Activated CD8-positive, alpha-beta memory T cell treated with anti-CD3 and anti-CD28 coated beads for 36 hours (primary cell): ENCODE data around the gene DNAH17. TPM values are rescaled to one million over a fixed set of nuclear protein-coding genes. Genes with fewer than 3 reads are reported as not detected.

Experiments
- CTCF ChIA-PET: fragments of 350-600 bp; sonication (Branson Sonifier 250); formaldehyde crosslinking; loops from one replicate; lab custom pipeline; 2021; ENCODE audit warnings: antibody characterized with exemption; lab: Charles Lee
- POLR2A ChIA-PET: fragments of 350-600 bp; sonication (Branson Sonifier 250); formaldehyde crosslinking; loops from one replicate; lab custom pipeline; 2021; ENCODE audit warnings: antibody characterized with exemption; lab: Charles Lee
- total RNA-seq, 2 experiments: library from RNA; stranded (reverse); gene quantifications; one replicate each; pipeline ENCODE4 v1.2.3, GENCODE V29; 2021

DNAH17 gene
- total RNA-seq, 2 experiments from 2014 or later = 0.08 to 0.10 TPM

DNA sequence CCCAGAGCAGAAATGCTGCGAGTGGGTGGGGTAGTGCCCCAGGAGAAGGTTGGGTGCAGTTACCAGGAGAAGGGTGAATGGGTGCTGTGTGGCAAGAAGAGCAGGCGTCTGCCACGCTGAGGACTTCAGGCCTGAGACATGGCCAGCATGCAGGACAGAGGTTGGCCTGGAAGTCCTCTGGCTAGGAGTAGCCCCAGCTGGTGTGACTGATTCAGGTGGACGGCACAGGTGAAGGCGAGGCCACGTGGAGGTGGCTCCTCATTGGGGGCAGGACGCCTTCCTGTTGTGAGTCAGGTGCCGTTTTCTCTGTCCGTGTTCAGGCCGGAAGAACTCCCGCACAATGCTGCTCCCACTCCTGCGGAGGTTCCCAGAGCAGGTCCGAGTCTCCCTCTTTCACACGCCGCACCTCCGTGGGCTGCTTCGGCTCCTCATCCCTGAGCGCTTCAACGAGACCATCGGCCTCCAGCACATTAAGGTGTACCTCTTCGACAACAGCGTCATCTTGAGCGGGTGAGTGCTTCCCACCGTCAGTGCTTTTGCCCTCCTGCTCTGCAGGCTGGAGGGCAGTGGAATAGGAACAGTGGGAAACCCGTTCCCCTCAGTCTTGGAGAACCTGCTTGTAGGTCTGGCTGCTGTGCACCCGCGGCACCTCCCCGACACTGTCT, 178.0 kb downstream of the DNAH17 start:
- POLR2A ChIA-PET = no interaction called here
- CTCF ChIA-PET = interaction anchor here (1.2 kb wide), 1 partner anchor 23 kb away, joined by 3 read pairs; no protein-coding TSS in a partner anchor

DNA sequence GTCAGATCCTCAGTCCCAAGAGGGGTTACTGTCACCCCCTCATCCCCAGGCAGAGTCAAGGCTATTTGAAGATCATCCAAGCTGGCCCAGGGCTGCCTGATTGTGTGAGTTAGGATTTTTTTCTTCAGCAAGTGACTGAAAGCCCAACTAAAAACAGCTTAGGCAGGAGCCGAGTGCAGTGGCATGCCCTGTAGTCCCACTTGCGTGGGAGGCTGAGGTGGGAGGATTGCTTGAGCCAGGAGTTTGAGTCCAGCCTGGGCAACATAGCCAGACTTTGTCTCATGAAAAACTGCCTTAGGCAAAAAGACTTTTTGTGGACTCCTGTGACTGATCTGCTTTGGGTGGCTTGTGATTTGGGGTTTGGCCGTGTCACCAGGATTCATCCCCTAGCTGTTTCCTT, 178.8 kb downstream of the DNAH17 start:
- ChIA-PET CTCF (interaction anchor here (1.2 kb wide), 1 partner anchor 24 kb away, joined by 3 read pairs; no protein-coding TSS in a partner anchor), POLR2A (no interaction called here)

DNA sequence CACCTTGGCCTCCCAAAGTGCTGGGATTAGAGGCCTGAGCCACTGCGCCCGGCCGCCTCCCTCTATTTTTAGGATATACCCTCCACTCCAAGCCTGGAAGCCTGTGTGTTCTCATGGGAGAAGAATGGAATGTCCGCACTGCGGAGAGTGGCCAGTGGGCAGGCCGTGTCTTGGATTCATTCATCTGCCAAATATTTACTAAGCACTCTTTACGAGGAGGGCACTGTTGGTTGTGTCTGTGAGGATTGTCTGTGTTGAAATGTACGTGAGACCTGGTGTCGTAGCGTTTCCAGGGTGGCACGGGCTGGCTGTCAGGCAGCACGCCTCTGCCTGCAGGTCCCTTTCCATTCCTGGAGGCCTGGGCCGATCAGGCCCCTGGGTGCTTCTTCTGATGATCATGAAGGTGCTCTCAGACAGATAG, 179.5 kb downstream of the DNAH17 start:
- ChIA-PET CTCF (no interaction called here), POLR2A (no interaction called here)

DNA sequence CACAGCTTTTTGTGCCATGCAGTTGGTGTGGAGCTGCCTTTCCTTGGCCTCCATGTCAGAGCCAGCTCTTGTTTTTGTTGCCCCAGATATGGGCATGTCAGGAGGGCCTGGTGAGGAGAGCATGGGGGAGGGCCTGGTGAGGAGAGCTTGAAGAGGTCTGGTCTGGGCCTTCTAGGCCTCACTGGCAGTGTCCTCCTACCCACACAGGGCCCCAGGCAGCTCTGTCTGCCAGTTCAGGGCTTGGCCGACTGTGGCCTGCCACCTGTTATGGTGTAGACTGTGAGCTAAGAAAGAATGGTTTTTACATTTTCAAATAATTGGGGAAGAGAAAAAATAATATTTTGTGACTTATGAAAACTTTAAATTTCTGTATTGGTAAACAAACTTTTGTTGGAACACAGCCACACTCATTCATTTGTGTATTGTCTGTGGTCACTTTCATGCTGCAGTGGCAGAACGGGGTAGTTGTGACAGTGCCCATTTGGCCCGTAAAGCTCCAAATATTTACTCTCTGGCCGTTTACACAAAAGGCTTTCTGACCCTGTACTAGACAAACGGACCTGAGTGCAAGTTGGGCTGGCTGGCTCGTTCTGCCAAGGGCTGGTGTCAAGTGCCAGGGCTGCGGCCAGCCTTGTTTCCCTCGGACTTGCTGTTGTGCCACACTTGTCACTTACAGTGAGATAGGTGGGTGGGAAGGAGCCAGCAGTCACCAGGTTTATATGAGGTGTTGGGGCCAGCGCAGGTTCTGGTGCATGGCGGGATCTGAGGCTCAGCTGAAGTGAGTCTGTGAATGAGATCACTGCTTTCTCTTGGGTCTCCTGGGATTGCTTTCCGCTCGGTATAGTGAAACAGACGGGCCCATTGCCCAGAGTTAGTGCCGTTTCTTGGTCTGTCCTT, 180.5 kb downstream of the DNAH17 start:
- ChIA-PET POLR2A (interaction anchor here (0.7 kb wide), 1 partner anchor 32 kb away, joined by 3 read pairs; no protein-coding TSS in a partner anchor), CTCF (interaction anchor here (1.0 kb wide), 1 partner anchor 32 kb away, joined by 4 read pairs; no protein-coding TSS in a partner anchor)

DNA sequence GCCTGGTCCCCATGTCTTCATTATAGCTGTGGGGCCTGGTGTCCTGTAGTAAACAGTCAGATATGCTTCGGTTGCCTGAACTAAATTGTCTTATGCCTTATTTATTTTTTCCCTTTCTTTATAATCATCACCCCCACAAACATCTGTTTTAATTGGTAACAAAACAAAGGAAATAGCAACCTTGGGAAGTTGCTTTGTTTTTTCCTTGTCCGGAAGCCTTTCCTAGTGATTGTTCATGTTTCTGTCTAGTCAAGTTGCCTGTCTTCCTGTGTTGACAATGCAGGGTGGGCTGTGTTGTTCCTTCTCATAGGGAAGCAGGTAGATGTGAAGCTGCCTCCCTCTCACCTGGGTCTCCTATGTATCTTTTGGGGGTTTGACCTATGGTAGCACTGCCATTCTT, 182.0 kb downstream of the DNAH17 start:
- ChIA-PET POLR2A (no interaction called here), CTCF (no interaction called here)

DNA sequence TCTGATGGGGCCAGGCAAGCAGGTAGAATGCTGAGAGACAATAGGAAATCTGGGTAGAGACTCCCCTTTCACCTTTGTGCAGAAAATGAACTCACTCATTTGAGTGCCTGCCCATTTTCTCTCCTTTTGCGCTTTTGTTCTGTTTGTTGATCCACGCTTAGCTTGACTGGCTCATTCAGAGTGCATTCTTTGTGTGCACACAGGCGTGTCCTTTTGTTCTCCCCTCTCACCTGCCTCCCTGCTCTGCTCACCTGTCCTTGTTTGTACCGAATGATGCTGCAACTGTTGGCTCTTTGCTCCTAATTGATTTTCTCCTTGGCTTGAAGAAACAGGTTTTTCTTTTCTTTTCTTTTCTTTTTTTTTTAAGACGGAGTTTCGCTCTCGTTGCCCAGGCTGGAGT, 183.0 kb downstream of the DNAH17 start:
- POLR2A ChIA-PET = no interaction called here
- CTCF ChIA-PET = no interaction called here

DNA sequence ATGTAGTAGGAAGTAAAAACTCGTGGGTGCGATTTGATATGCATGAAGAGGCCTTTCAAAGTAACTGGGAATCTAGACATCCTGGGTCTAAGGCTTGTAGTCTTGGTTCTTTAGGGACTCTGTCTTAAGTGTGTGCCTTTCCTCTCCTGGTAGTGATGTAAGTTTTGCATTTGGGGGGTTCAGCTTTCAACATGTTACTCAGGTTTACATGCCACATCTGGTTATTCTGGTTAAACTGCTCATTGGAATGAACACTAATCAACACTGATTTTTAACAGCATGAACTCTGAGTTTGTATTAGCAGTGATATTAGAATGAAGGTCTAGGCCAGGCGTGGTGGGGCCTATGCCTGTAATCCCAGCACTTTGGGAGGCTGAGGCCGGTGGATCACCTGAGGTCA, 183.6 kb downstream of the DNAH17 start:
- CTCF ChIA-PET = no interaction called here
- POLR2A ChIA-PET = no interaction called here

DNA sequence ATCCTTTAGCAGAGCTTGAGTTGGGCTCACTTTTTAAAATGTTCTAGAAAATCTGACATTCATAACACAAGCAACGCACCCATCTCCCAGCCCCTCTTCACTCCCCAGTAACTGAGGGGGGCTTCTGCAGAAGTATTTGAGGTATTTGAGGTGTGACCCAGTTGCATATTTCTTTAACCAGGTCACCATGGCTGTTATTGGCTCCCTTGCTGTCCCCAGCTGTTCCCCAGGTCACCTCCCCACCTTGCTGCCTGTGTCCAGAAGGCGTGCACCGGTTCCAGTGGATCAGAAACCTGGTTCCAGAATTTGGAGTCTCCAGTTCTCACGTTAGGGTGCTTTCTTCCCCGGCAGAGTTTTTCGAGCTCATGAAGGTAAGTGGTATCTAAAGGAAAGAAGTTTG, 184.9 kb downstream of the DNAH17 start:
- CTCF ChIA-PET = interaction anchor here (1.0 to 1.1 kb wide), 2 partner anchors 20 to 30 kb away, joined by 3 to 5 read pairs; no protein-coding TSS in a partner anchor
- POLR2A ChIA-PET = no interaction called here

DNA sequence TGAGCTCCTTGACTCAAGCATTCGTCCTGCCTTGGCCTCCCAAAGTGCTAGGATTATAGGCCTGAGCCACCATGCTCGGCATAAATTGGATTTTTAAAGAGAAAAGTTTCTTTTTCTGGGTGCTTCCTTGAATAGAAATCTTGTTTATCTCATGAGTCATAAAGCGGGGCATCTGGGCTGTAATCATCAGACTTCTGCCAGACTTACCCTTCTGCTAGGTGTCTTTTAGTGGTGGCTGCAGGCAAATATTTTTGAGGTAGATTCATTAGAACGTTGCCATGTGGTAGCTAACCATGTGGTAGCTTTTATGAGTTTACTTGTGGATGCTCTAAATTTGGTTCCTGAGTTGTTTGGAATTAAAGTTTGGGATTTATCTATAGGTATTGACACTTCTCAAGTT, 185.4 kb downstream of the DNAH17 start:
- CTCF ChIA-PET = interaction anchor here (1.0 to 1.1 kb wide), 2 partner anchors 20 to 30 kb away, joined by 3 to 5 read pairs; no protein-coding TSS in a partner anchor
- POLR2A ChIA-PET = no interaction called here

DNA sequence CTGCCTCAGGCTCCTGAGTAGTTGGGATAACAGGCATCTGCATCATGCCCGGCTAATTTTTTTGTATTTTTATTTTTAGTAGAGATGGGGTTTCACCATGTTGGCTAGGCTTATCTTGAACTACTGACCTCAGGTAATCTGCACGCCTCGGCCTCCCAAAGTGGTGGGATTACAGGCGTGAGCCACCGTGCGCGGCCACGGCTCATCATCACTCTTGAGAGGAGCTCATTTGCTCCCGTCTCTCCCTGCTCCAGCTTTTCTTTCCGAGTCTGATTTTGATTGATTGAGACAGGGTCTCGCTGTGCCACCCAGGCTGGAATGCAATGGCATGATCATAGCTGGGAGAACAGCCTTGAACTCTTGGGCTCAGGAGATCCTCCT, 186.2 kb downstream of the DNAH17 start:
- ChIA-PET POLR2A (no interaction called here), CTCF (interaction anchor here (1.0 kb wide), 1 partner anchor 17 kb away, joined by 3 read pairs; no protein-coding TSS in a partner anchor)

DNA sequence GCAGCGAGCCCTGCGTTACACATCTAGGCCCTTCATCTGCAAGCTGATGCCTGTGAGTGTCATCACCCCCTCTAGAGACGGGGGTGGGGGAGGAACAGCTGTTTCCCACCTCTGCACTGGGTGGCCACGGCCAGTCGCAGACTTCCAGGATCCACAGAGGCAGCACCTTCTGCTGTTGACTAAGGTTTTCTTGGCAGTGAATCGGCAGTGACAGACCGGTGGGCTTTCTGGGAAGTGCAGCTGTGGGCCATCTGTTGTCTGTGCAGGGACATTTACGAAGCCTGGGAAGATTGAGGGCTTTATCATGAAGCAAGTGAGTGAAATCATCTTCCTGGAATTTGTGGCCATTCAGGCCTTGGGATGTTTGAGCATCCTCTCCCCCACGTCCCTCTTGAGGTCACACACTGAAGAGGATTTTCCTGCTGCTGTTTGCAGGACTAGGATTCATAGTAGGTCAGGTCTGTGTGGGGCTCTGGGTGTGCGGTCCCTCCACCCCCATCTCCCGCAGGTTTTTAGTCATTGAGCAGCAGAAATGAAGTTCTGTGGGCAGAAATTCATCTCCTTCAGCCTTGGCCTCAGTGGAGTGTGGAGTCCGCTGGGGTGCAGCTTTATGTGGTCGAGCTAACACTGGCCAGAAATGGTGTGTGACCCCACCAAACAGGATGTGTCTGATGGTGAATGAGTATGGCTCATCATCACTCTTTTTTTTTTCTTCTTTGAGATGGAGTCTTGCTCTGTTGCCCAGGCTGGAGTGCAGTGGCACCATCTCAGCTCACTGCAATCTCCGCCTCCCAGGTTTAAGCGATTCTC, 186.8 kb downstream of the DNAH17 start:
- ChIA-PET CTCF (interaction anchor here (1.0 kb wide), 1 partner anchor 17 kb away, joined by 3 read pairs; no protein-coding TSS in a partner anchor), POLR2A (no interaction called here)

DNA sequence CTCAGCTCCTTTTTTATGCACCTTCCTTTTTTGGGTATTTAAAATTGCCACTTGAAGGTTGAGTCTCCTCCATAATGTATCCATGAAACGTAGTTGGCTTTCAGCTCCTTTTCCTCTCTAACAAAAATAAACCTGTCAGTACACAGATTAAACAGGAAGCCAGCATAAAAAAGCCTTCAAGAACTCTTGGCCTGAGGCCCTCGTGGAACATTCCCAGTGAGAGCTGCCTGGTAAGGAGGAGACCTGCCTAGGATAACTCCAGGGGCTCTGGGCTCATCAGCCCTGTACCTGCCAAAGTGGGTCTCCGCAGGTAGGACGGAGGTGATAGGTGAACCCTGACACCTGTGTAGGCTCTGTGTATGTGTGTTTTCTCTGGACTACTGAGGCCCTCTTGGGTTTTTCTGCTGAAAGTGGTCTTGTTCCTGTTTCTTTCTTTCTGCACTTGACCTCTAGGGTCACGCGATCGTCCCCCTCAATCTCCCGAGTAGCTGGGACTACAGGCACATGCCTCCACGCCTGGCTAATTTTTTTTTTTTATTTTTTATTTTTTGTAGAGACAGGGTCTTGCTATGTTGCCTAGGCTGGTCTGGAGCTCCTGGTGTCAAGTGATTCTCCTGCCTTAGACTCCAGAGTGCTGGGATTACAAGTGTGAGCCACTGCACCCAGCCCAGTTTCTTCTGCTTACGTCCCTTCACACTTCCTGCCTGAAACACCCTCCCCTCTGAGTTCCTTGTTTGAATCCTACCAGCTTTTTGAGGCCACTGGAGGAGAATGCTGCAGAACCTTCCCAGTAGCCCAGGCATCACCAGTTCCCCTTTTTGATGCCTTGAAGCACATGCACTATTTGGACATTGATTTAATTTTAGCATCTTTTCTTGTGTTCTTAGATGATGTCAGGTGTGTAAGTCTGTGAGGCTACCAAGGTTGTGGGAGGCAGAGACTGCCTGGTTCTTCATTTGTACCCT, 188.9 kb downstream of the DNAH17 start:
- CTCF ChIA-PET = no interaction called here
- POLR2A ChIA-PET = interaction anchor here (0.6 kb wide), 2 partner anchors 8 to 75 kb away, joined by 3 to 5 read pairs; no protein-coding TSS in a partner anchor

DNA sequence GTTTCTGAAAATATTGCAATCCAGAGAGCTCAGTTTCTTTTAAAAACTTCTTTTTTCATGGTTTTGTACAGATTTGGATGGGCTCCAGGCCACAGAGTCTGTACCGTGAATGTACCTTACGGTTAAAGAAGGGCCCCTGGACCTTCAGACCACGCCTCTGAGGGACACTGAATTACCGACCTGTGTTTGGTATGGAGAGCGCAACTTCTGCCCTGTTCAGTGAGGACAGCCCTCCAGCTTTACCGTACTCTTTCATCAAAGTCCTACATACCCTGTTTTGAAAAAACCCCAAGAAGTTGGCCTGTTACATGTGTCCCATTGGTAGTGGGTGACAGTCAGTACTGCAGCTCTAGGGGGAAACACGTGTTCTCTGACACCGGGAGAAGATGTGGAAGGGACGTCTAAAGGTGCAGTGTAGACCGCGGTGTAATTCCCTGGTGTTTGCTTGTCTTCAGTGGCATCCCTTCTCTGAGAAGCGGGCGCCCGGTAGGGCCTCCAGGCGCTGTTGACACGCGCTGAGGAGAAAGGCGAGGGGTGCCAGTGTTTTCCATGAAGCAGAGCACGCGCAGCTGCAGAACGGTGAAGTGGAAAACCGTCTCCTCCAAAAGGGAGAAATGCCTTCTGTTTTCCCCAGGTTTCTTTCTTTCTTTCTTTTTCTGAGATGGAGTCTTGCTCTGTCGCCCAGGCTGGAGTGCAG, 192.6 kb downstream of the DNAH17 start:
- CTCF ChIA-PET = interaction anchor here (0.6 to 1.2 kb wide), 2 partner anchors 34 kb away, joined by 4 read pairs; no protein-coding TSS in a partner anchor
- POLR2A ChIA-PET = interaction anchor here (0.7 to 0.9 kb wide), 3 partner anchors 28 to 69 kb away, joined by 3 to 13 read pairs (median 4); no protein-coding TSS in a partner anchor

DNA sequence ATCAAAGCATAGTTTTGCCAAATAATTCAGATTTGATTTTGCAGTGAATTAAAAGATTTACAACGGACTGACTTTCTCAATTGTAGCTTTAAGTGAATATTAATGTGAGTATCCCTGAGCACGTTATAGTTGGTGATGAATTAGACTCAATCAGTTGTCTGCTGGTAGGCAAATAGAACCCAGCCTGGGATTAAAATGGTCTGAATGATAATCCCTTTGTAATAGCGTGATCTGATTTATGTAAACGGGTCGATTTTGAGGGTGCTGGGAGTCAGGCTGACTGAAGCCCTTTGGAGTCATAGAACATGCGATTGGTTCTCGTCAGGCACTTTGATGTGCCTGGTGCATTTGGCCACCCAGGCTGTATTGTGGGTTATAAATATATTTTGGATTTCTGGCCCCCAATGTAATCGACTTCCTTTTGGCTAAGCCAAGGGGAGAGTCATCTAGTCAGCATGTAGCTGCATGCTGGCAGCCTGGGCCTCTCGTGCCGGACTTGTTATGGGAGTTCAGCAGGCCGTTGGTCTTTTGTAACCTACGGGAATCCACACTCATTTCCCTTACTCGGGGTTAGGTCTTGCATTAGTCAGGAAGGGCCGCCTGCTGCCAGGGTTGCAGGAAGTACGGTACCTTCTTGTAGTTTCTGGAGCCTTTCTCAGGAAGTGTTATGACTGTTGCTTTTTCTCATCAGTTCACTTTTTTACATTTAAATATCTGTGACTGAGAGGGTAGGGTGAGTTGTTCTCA, 193.3 kb downstream of the DNAH17 start:
- ChIA-PET CTCF (interaction anchor here (0.6 to 1.2 kb wide), 3 partner anchors 29 to 35 kb away, joined by 3 to 4 read pairs (median 4); no protein-coding TSS in a partner anchor), POLR2A (interaction anchor here (0.7 to 3.1 kb wide), 4 partner anchors 25 to 68 kb away, joined by 3 to 21 read pairs (median 8); partner anchors contain the start of gene SOCS3)

DNA sequence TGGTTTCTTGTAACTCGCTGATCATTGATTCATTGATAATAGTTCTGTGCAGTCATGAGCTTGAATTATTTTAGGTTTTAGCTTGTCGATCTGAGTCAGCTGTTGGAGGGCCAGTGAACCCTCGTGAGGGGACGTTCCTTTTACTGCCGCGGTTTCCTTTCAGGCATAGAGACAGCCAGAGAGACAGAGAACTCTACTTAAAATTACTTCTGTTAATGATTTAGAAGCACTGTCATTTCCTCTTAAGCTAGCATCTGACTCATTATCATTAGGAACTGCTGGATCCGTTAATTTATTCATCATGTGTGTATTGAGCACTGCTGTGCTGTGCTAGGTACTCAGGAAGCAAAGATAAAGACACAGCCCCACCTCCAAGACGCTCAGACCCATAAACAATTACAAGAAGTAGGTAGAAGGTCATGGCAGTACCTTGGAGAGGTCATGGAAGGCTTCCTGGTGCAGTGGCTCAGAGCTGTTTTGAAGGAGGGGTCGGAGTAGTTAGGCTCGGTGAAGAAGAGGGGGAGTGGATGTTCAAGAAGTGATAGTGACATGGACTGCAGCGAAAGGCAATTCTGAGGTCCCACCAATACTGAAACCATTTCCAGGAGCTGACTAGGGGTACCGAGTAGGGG, 195.5 kb downstream of the DNAH17 start:
- ChIA-PET POLR2A (interaction anchor here (0.6 to 3.1 kb wide), 8 partner anchors 18 to 423 kb away, joined by 3 to 21 read pairs (median 6); partner anchors contain the start of genes SOCS3 and TNRC6C), CTCF (interaction anchor here (0.7 to 3.2 kb wide), 5 partner anchors 25 to 130 kb away, joined by 3 to 24 read pairs (median 5); no protein-coding TSS in a partner anchor)
